IPS-NIHi11 (cell line): ENCODE measurements around the gene SORL1.
A peak's percentile ranks its signal among the peaks of the same experiment; 100 is the strongest.
"Not testable (repeated sequence)": the region's sequence is repeated elsewhere in the genome, so short reads cannot be mapped to it uniquely, and the experiment has no call there.

ENCODE experiments used
- DNase-seq: peaks from one replicate; pipeline ENCODE4 v3.0.0; 2012; ENCODE audit warnings: mixed read lengths, low spot score

Gene SORL1

GRCh38 chr11:121451986-121452608, at the start of gene SORL1:
Gene SORL1, plus strand, starts transcription at chr11:121452314. Its CDS starts 18 bp downstream, at chr11:121452332.
- peak; percentile 91 for DNase-seq

- DNase-seq: no peak
These were observed 46.5 kb upstream of the SORL1 start for GRCh38 chr11:121405646-121406045.

- DNase-seq: peak; percentile 39
These were observed 45.8 kb upstream of the SORL1 start for GRCh38 chr11:121406291-121406690.

GRCh38 chr11:121408830-121409229, 43.3 kb upstream of the SORL1 start:
- no peak for DNase-seq

GRCh38 chr11:121410041-121410440, 42.1 kb upstream of the SORL1 start:
- DNase-seq: not testable (repeated sequence)

GRCh38 chr11:121411330-121411729, 40.8 kb upstream of the SORL1 start:
- not testable (repeated sequence) for DNase-seq

- DNase-seq: no peak
These were observed 40.0 kb upstream of the SORL1 start for GRCh38 chr11:121412000-121412587.

GRCh38 chr11:121412711-121413415, 39.3 kb upstream of the SORL1 start:
- DNase-seq: no peak

- no peak for DNase-seq
These were observed 37.8 kb upstream of the SORL1 start for GRCh38 chr11:121414141-121414913.

- no peak for DNase-seq
These were observed 36.3 kb upstream of the SORL1 start for GRCh38 chr11:121415856-121416255.

GRCh38 chr11:121417055-121417551, 35.0 kb upstream of the SORL1 start:
- peak; percentile 32 for DNase-seq

GRCh38 chr11:121417607-121418006, 34.5 kb upstream of the SORL1 start:
- DNase-seq: no peak

- no peak for DNase-seq
These were observed 33.4 kb upstream of the SORL1 start for GRCh38 chr11:121418625-121419114.

- DNase-seq: no peak
These were observed 32.3 kb upstream of the SORL1 start for GRCh38 chr11:121419836-121420235.

- DNase-seq: no peak
These were observed 31.7 kb upstream of the SORL1 start for GRCh38 chr11:121420398-121420797.

- DNase-seq: no peak
These were observed 30.8 kb upstream of the SORL1 start for GRCh38 chr11:121421149-121421901.

- DNase-seq: no peak
These were observed 29.4 kb upstream of the SORL1 start for GRCh38 chr11:121422675-121423074.

- DNase-seq: no peak
These were observed 26.3 kb upstream of the SORL1 start for GRCh38 chr11:121425828-121426227.

- peak; percentile 82 for DNase-seq
These were observed 25.4 kb upstream of the SORL1 start for GRCh38 chr11:121426476-121427399.

- no peak for DNase-seq
These were observed 24.7 kb upstream of the SORL1 start for GRCh38 chr11:121427400-121427744.
